Karpas-422 (cell line): ENCODE results near the gene FBLN5. TPM values are rescaled to one million over a fixed set of nuclear protein-coding genes. Genes with fewer than 3 reads are reported as not detected.

Experiments
- DNase-seq: peaks from one replicate; pipeline ENCODE4 v3.0.0-alpha.2; 2015
- H2AFZ ChIP-seq: fragments of 200-600 bp; sonication (generic); 2 replicates; pipeline ENCODE4 v1.6.1; 2014; ENCODE audit warnings: antibody characterized with exemption, low read length, mixed read lengths
- H3K27ac ChIP-seq: fragments of 200-600 bp; sonication (generic); 2 replicates; pipeline ENCODE4 v1.5.1; 2014; ENCODE audit warnings: mild to moderate bottlenecking, low read length, moderate library complexity
- H3K27me3 ChIP-seq: fragments of 200-600 bp; sonication (generic); 2 replicates; pipeline ENCODE4 v1.6.1; 2014; ENCODE audit warnings: low read length, mixed read lengths
- H3K36me3 ChIP-seq: fragments of 200-600 bp; sonication (generic); 2 replicates; pipeline ENCODE4 v1.6.1; 2014; ENCODE audit warnings: low read length, mixed read lengths; ENCODE audit not compliant: insufficient read depth
- H3K4me1 ChIP-seq: fragments of 200-600 bp; sonication (generic); 2 replicates; pipeline ENCODE4 v1.6.1; 2014; ENCODE audit warnings: mild to moderate bottlenecking, low read length, mixed read lengths
- H3K4me2 ChIP-seq: fragments of 200-600 bp; sonication (generic); 2 replicates; pipeline ENCODE4 v1.6.1; 2014; ENCODE audit warnings: low read length, low read depth, mild to moderate bottlenecking; ENCODE audit not compliant: poor library complexity, severe bottlenecking
- H3K4me3 ChIP-seq: fragments of 200-600 bp; sonication (generic); 2 replicates; pipeline ENCODE4 v1.5.1; 2014; ENCODE audit warnings: mild to moderate bottlenecking, antibody characterized with exemption, low read length, mixed read lengths
- H3K79me2 ChIP-seq: fragments of 200-600 bp; sonication (generic); 2 replicates; pipeline ENCODE4 v1.6.1; 2014; ENCODE audit warnings: mild to moderate bottlenecking, low read length, mixed read lengths
- H3K9ac ChIP-seq: fragments of 200-600 bp; sonication (generic); 2 replicates; pipeline ENCODE4 v1.6.0; 2014; ENCODE audit warnings: low read length
- H3K9me2 ChIP-seq: fragments of 200-600 bp; sonication (generic), shearing (Covaris generic); replicated peaks from 2 replicates; pipeline ENCODE4 v1.6.0; 2014; ENCODE audit warnings: mild to moderate bottlenecking, low read length, moderate library complexity; ENCODE audit not compliant: insufficient read depth
- H3K9me3 ChIP-seq: fragments of 300-700, 200-600 bp; sonication (generic); 2 replicates; pipeline ENCODE4 v1.6.1; 2014; ENCODE audit warnings: low read length, mixed read lengths
- H4K20me1 ChIP-seq: fragments of 200-600 bp; sonication (generic); 2 replicates; pipeline ENCODE4 v1.6.1; 2014; ENCODE audit warnings: mild to moderate bottlenecking, antibody characterized with exemption, low read length, low read depth; ENCODE audit not compliant: insufficient read depth
- total RNA-seq: library from RNA; depleted of rRNA; stranded (reverse); fragments of >200 nt; shearing (Covaris generic); gene quantifications from 2 replicates; pipeline ENCODE4 v1.2.3, GENCODE V29; 2014; ENCODE audit warnings: low replicate concordance

The FBLN5 gene
- total RNA-seq, 1 experiment from 2014 or later = not detected

DNA sequence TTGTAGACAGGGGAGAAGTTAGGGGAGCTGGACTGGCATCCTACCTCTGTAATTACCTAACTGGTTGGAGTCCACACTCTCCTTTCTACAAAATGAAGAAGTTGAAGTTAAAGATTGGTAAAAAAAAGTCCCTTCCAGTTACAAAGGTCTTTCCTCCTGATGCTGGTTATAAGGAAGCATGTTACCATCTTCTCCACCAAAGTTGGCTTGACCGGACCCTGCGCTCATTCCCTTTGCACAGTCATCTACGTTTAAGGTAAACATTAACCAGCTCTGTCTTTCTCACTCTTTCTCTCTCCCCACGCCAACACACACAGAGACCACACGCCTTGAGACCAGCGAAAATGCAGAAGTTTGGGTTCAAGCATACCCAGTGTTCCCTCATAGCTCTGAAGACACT, 11.9 kb downstream of the FBLN5 start:
- Histone ChIP-seq H3K36me3 (no peaks in the 10 kb centered on the region), H3K4me3 (no peak overlapping the region), H3K4me1 (no peaks in the 10 kb centered on the region), H3K9me3 (no peaks in the 10 kb centered on the region), H4K20me1 (no peaks in the 10 kb centered on the region), H3K27ac (no peak overlapping the region), H3K4me2 (no peak overlapping the region), H2AFZ (no peak overlapping the region), H3K79me2 (no peaks in the 10 kb centered on the region), H3K9me2 (no peaks in the 10 kb centered on the region), H3K27me3 (no peaks in the 10 kb centered on the region), H3K9ac (no peak overlapping the region)
- DNase-seq = no peak

DNA sequence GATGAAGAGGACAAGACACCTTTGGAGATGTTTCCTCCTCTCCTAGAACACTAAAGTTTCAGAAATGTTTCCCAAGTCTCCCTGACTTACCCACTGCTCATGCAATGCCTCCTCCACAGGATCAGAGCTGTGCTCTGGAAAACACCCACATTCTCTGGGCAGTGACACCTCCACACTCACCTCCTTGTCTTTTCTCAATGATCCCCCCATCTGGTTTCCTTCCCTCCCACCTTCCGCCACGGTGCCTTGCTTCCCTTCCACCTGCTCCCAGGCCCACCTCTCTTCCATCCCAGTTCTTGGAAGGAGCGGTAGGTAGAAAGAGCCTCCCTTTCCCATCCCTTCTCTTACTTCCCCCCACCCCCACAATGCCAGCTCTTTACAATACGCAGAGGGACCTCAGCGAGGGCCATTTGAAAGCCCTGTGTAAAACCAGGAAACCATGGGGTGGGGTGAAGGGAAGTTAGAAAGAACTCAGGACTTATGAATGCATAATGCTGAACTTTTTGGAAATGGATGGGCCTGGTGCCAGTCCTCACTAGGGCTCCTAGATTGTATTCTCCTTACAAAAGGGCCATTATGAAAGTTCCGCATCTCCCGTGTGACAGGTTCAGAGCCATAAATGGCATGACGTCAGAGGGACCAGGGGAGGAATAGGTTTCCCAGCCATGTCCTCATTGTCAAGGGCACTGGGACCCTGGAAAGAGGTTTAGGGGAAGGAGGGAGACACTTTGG, 12.8 kb downstream of the FBLN5 start:
- no peak overlapping the region for H3K9ac ChIP-seq
- H3K27ac ChIP-seq = no peak overlapping the region
- H3K4me2 ChIP-seq = no peak overlapping the region
- H3K36me3 ChIP-seq = no peaks in the 10 kb centered on the region
- H2AFZ ChIP-seq = no peak overlapping the region
- no peak for DNase-seq
- no peaks in the 10 kb centered on the region for H3K9me3 ChIP-seq
- no peaks in the 10 kb centered on the region for H3K9me2 ChIP-seq
- H4K20me1 ChIP-seq = no peaks in the 10 kb centered on the region
- no peaks in the 10 kb centered on the region for H3K27me3 ChIP-seq
- no peak overlapping the region for H3K4me3 ChIP-seq
- H3K4me1 ChIP-seq = no peaks in the 10 kb centered on the region
- no peaks in the 10 kb centered on the region for H3K79me2 ChIP-seq

DNA sequence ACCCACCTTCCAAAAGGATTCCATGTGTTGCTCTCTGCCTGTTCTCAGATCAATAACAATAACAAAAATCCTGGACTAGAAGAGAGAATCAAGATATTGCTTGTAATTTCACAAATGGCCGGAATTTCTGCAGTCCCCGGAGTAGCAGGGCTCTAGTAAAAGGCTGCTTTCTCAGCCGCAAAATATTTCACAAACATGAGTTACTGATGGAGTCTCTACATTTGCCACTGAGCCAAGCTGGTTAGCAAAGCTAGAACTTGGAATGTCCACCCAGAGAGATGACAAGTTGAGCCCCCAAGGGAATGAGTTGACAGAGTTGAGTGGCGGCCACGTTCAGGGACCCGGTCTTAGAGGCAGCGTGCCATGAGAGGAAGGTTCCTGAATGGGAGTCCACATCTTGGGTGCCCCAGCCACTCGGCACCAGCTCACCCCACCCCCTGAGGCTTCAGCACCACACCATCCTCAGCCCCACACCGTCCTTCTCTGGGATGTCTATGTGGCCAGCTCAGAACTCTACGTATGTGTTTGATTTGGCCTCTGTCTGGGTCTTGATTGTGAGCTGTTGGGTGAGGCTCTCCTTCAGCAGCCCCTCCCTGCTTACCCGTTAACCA, 15.9 kb downstream of the FBLN5 start:
- Histone ChIP-seq H3K36me3 (no peaks in the 10 kb centered on the region), H3K79me2 (no peaks in the 10 kb centered on the region), H4K20me1 (no peaks in the 10 kb centered on the region), H3K27ac (no peak overlapping the region), H2AFZ (no peak overlapping the region), H3K4me1 (no peaks in the 10 kb centered on the region), H3K9me2 (no peaks in the 10 kb centered on the region), H3K9me3 (no peaks in the 10 kb centered on the region), H3K9ac (no peak overlapping the region), H3K4me2 (no peak overlapping the region), H3K4me3 (no peak overlapping the region), H3K27me3 (peaks cover 3% of the 10 kb centered on the region; the same call in 1 of the 2 replicates)
- DNase-seq = no peak

DNA sequence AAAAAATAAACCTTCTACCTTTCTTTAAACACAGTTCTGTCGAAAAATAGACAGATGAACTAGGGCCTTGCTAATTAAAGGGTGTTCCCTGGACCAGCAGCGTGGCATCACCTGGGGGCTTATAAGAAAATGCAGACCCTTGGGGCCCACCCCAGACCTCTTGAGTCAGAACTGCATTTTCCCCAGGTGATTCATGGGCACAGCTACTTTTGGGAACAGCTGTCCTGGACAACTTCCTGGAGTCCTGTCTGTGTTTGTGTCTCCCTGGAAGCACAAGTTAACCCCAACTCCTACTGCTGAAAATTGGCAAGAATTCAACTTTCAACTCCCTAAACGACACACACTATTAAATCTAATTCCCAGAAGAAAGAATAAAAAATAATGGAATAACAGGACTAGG, 17.8 kb downstream of the FBLN5 start:
- Histone ChIP-seq H3K36me3 (no peaks in the 10 kb centered on the region), H3K27ac (no peak overlapping the region), H3K9me3 (no peaks in the 10 kb centered on the region), H3K4me3 (no peak overlapping the region), H3K9me2 (no peaks in the 10 kb centered on the region), H3K9ac (no peak overlapping the region), H3K4me2 (no peak overlapping the region), H2AFZ (no peak overlapping the region), H3K4me1 (no peaks in the 10 kb centered on the region), H4K20me1 (no peaks in the 10 kb centered on the region), H3K27me3 (peaks cover 3% of the 10 kb centered on the region; the same call in 1 of the 2 replicates), H3K79me2 (no peaks in the 10 kb centered on the region)
- no peak for DNase-seq

DNA sequence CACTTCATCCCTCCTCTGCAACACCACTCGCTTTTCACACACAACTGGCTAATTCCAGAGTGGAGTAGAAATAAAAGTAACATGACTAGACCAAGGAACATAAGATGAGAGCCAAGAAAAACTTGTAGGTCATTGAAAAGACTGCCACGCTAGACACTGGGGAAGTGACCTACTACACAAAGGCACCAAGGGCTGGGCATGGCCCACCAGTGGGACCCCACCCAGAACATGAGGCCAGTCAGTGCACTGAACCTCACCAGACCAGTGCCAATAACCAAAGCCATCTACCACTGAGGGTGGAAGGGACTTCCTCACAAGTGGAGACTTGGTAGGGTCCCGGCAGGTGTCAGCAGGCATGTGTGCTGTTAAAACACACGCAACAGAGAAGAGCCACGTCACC, 19.7 kb downstream of the FBLN5 start:
- Histone ChIP-seq H3K4me1 (no peaks in the 10 kb centered on the region), H4K20me1 (no peaks in the 10 kb centered on the region), H3K27ac (no peak overlapping the region), H2AFZ (no peak overlapping the region), H3K4me3 (no peak overlapping the region), H3K36me3 (no peaks in the 10 kb centered on the region), H3K4me2 (no peak overlapping the region), H3K27me3 (peaks cover 3% of the 10 kb centered on the region; the same call in 1 of the 2 replicates), H3K9me2 (no peaks in the 10 kb centered on the region), H3K9me3 (no peaks in the 10 kb centered on the region), H3K79me2 (no peaks in the 10 kb centered on the region), H3K9ac (no peak overlapping the region)
- no peak for DNase-seq

DNA sequence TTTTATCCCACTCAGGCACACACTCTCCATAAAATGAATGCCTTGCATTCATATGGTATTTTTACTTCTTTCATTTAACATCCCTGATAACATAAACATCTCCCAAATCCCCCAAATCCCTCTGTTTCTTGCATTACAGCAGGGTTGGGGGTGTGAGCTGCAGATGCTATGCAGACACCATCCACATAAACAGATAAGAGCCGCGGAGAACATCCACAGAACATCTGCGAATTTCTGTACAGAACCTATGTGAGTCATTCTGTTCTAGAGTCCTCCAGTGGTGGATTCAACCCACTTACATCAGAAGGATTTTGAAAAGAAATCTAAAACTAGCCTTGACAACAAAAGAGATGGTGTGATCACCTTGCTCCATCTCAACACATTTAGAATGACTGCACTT, 20.3 kb downstream of the FBLN5 start:
- Histone ChIP-seq H3K27me3 (peaks cover 3% of the 10 kb centered on the region; the same call in 1 of the 2 replicates), H3K9me3 (no peaks in the 10 kb centered on the region), H3K4me2 (no peak overlapping the region), H3K4me3 (no peak overlapping the region), H4K20me1 (no peaks in the 10 kb centered on the region), H2AFZ (no peak overlapping the region), H3K9ac (no peak overlapping the region), H3K79me2 (no peaks in the 10 kb centered on the region), H3K4me1 (no peaks in the 10 kb centered on the region), H3K36me3 (no peaks in the 10 kb centered on the region), H3K27ac (no peak overlapping the region), H3K9me2 (no peaks in the 10 kb centered on the region)
- DNase-seq = no peak

DNA sequence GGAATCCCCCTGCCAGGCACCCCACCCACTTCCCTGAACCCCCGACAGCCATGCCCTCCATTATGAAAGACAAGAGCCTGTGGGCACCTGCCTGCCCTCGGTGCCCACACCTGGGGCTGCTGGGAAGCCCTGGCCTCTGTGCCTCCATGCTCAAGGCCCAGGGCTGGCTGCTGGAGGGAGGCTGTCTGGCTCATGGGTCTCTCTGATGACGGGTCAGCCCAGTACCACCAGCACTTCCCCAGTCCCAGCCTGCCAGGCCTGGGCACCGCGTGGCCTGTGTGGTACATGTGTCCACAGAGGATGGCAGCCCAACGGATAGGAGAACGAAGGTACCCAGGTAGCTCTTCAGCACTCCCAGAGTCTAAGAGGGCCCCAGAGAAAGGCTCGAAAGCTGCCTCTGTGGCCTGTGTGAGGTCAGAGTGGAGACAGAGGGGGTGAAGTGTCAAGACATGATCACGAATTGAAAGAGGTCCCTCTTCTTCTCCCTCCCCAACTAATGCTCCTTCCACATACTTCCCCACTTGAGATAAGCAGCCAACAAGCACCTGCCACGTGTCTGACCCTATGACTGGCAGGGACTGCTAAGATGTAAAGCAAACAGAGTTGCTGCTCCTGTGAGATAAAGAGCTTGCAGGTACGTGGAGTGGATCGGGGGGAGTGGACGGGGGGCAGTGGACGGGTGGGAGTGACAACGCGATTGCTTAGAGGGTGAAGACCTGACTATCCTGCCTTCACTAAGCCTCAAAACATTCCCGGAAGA, 21.2 kb downstream of the FBLN5 start:
- no peaks in the 10 kb centered on the region for H3K36me3 ChIP-seq
- H3K4me1 ChIP-seq = no peaks in the 10 kb centered on the region
- no peaks in the 10 kb centered on the region for H3K9me2 ChIP-seq
- H3K9ac ChIP-seq = no peak overlapping the region
- H4K20me1 ChIP-seq = no peaks in the 10 kb centered on the region
- H3K9me3 ChIP-seq = no peaks in the 10 kb centered on the region
- no peak overlapping the region for H3K4me2 ChIP-seq
- DNase-seq = no peak
- H3K79me2 ChIP-seq = no peaks in the 10 kb centered on the region
- H2AFZ ChIP-seq = no peak overlapping the region
- no peak overlapping the region for H3K4me3 ChIP-seq
- peaks cover 3% of the 10 kb centered on the region; the same call in 1 of the 2 replicates for H3K27me3 ChIP-seq
- no peak overlapping the region for H3K27ac ChIP-seq

DNA sequence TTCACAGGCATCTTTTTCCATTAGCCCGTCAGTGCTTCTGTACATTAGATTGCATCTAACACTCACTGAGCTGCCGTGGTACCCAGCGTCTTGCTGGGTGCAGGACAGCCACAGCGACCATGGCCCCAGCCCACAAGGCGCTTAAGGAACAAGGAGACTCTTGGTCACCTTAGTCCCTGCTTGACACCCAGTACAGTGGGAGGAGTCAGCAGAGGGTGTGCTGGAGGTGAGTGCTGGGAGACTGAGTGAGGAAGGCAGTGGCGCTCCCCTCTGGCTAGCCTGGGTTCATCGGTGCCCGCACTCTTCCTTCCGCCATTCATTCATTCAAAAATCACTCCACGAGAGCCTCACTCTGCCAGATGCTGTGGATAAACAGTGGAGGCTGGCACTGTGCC, 21.8 kb downstream of the FBLN5 start:
- H2AFZ ChIP-seq = no peak overlapping the region
- no peak overlapping the region for H3K4me3 ChIP-seq
- H3K9me2 ChIP-seq = no peaks in the 10 kb centered on the region
- H3K9me3 ChIP-seq = no peaks in the 10 kb centered on the region
- H3K9ac ChIP-seq = no peak overlapping the region
- no peaks in the 10 kb centered on the region for H4K20me1 ChIP-seq
- no peak overlapping the region for H3K27ac ChIP-seq
- H3K27me3 ChIP-seq = peaks cover 3% of the 10 kb centered on the region; the same call in 1 of the 2 replicates
- no peak for DNase-seq
- no peaks in the 10 kb centered on the region for H3K79me2 ChIP-seq
- H3K36me3 ChIP-seq = no peaks in the 10 kb centered on the region
- no peaks in the 10 kb centered on the region for H3K4me1 ChIP-seq
- no peak overlapping the region for H3K4me2 ChIP-seq
